Muscle of arm (tissue), 14 donors: ENCODE results near the gene CHM. TPM values are rescaled to one million over a fixed set of nuclear protein-coding genes. Genes with fewer than 3 reads are reported as not detected.
"Not testable (repeated sequence)": the region's sequence is repeated elsewhere in the genome, so short reads cannot be mapped to it uniquely, and the experiment has no call there.

Experiments
- DNase-seq: peaks from one replicate; pipeline ENCODE4 v3.0.0-alpha.2; 2013
- long read RNA-seq, 11 donors: transcript quantifications; one replicate each; lab custom pipeline, GENCODE V29; 2026
- polyA plus RNA-seq, 12 donors: library from polyadenylated mRNA; unstranded; fragments of 120-200 nt; gene quantifications; one replicate each; pipeline ENCODE4 v1.2.1, GENCODE V29; 2013; ENCODE audit not compliant: insufficient read length in 12 of 12

CHM gene
- polyA plus RNA-seq: 10 to 100 TPM in 11 of 12 donors, not detected in 1; 12.4 to 20.7 (median 17.0) TPM
- long read RNA-seq, donor 1: 0 reads
- long read RNA-seq, donor 2, partial matches to known transcripts: 0 of 2 reads
- long read RNA-seq, donor 2, other reads (novel, unspliced or antisense): 0 of 2 reads
- long read RNA-seq, donor 3: 0 reads
- long read RNA-seq, donor 4, full-length matches to known transcripts: 1 of 1 reads
- long read RNA-seq, donor 4, partial matches to known transcripts: 0 of 1 reads
- long read RNA-seq, donor 4, other reads (novel, unspliced or antisense): 0 of 1 reads
- long read RNA-seq, donor 5, full-length matches to known transcripts: 2 of 2 reads
- long read RNA-seq, donor 5, partial matches to known transcripts: 0 of 2 reads
- long read RNA-seq, donor 5, other reads (novel, unspliced or antisense): 0 of 2 reads
- long read RNA-seq, donor 6: 0 reads
- long read RNA-seq, donor 7, full-length matches to known transcripts: 1 of 1 reads
- long read RNA-seq, donor 7, partial matches to known transcripts: 0 of 1 reads
- long read RNA-seq, donor 7, other reads (novel, unspliced or antisense): 0 of 1 reads
- long read RNA-seq, donor 8, full-length matches to known transcripts: 3 of 3 reads
- long read RNA-seq, donor 8, partial matches to known transcripts: 0 of 3 reads
- long read RNA-seq, donor 8, other reads (novel, unspliced or antisense): 0 of 3 reads
- long read RNA-seq, donor 9, partial matches to known transcripts: 0 of 1 reads
- long read RNA-seq, donor 9, other reads (novel, unspliced or antisense): 0 of 1 reads
- long read RNA-seq, donor 10, full-length matches to known transcripts: 3 of 3 reads
- long read RNA-seq, donor 10, partial matches to known transcripts: 0 of 3 reads
- long read RNA-seq, donor 10, other reads (novel, unspliced or antisense): 0 of 3 reads
- long read RNA-seq, donor 11, full-length matches to known transcripts: 2 of 2 reads
- long read RNA-seq, donor 11, partial matches to known transcripts: 0 of 2 reads
- long read RNA-seq, donor 11, other reads (novel, unspliced or antisense): 0 of 2 reads

GRCh38 chrX:86047174-86047935 is at the start of gene CHM:
Gene CHM (minus strand): TSS chrX:86047558. CDS start chrX:86047532, 26 bp downstream.
- DNase-seq: peak; percentile 90

GRCh38 chrX:86078650-86079049 is 31.3 kb upstream of the CHM start:
- no peak for DNase-seq

GRCh38 chrX:86066998-86067397 is 19.6 kb upstream of the CHM start:
- no peak for DNase-seq

GRCh38 chrX:86061407-86061806 is 14.0 kb upstream of the CHM start:
- DNase-seq: no peak

- DNase-seq: no peak
Observed at GRCh38 chrX:86051741-86052140, 4.4 kb upstream of the CHM start.

GRCh38 chrX:86047936-86048280 is 550 bp upstream of the CHM start:
- DNase-seq: no peak

GRCh38 chrX:86044216-86044615 is 3.1 kb downstream of the CHM start:
- DNase-seq: no peak

- DNase-seq: no peak
Observed at GRCh38 chrX:86039625-86040568, 7.5 kb downstream of the CHM start.

GRCh38 chrX:86033385-86033784 is 14.0 kb downstream of the CHM start:
- no peak for DNase-seq

- no peak for DNase-seq
Observed at GRCh38 chrX:86028681-86029080, 18.7 kb downstream of the CHM start.

- DNase-seq: no peak
Observed at GRCh38 chrX:86023811-86024210, 23.5 kb downstream of the CHM start.

GRCh38 chrX:86021652-86022289 is 25.6 kb downstream of the CHM start:
- DNase-seq: no peak

- no peak for DNase-seq
Observed at GRCh38 chrX:86016139-86016538, 31.2 kb downstream of the CHM start.

- not testable (repeated sequence) for DNase-seq
Observed at GRCh38 chrX:86014959-86015358, 32.4 kb downstream of the CHM start.

GRCh38 chrX:86014421-86014820 is 32.9 kb downstream of the CHM start:
- no peak for DNase-seq

GRCh38 chrX:86013792-86014191 is 33.6 kb downstream of the CHM start:
- DNase-seq: no peak

GRCh38 chrX:86012188-86012587 is 35.2 kb downstream of the CHM start:
- DNase-seq: no peak

- DNase-seq: not testable (repeated sequence)
Observed at GRCh38 chrX:86009803-86010202, 37.6 kb downstream of the CHM start.

GRCh38 chrX:86007891-86008290 is 39.5 kb downstream of the CHM start:
- DNase-seq: not testable (repeated sequence)
